Spleen (tissue), 7 donors: Measurements from ENCODE around the gene RFC4.

Experiments used
- POLR2A ChIP-seq, 3 donors: fragments of 450-650 bp; IDR thresholded peaks; one replicate each; pipeline ENCODE4 v1.5.1; 2017; ENCODE audit warnings: antibody characterized with exemption in 3 of 3, mild to moderate bottlenecking in 1 of 3
- POLR2AphosphoS5 ChIP-seq, 3 donors: sonication (generic); formaldehyde crosslinking; IDR thresholded peaks; one replicate each; pipeline ENCODE4 v1.5.1; 2017; ENCODE audit warnings: antibody characterized with exemption in 3 of 3
- TF ChIP-seq, protein P1 (sequence below), 11 experiments: fragments of 200-600 bp in 7 of 11; fragments of 450-650 bp in 4 of 11; sonication (generic) in 4 of 11; IDR thresholded peaks in 8 of 11; conservative IDR thresholded peaks in 3 of 11; 1 replicate in 7 of 11; 2 replicates in 4 of 11; pipeline versions ENCODE4 v1.4.0 to v1.8.0; 2016 to 2021; ENCODE audit warnings: antibody characterized with exemption in 11 of 11, inconsistent platforms in 4 of 11, mild to moderate bottlenecking in 1 of 11
- donor health status: DM: no; HTN: no; CAD: no; lungs with moderate emphysema.
- donor health status: DM: no; HTN: no; CAD: no.
- donor health status: DM: no; HTN: no; CAD: no.

DNA sequence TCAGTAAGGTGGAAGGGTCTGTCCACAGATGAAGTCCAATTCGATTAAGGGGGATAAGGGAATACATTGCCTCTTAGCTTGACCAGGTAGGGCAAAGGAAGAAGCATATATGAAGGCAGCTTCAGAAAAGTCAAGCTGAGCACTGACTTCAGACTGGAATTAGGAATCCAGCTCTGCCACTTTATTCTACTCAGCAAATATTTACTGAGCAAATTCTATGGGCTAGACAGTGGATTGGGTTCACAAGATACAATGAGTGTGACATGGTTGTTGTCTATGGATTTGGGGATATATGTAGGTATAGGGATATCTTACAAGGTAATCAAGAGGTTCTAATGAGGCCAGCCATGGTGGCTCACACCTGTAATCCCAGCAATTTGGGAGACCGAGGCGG, 36.8 kb upstream of the RFC4 start:
- TF ChIP-seq, protein P1, sequence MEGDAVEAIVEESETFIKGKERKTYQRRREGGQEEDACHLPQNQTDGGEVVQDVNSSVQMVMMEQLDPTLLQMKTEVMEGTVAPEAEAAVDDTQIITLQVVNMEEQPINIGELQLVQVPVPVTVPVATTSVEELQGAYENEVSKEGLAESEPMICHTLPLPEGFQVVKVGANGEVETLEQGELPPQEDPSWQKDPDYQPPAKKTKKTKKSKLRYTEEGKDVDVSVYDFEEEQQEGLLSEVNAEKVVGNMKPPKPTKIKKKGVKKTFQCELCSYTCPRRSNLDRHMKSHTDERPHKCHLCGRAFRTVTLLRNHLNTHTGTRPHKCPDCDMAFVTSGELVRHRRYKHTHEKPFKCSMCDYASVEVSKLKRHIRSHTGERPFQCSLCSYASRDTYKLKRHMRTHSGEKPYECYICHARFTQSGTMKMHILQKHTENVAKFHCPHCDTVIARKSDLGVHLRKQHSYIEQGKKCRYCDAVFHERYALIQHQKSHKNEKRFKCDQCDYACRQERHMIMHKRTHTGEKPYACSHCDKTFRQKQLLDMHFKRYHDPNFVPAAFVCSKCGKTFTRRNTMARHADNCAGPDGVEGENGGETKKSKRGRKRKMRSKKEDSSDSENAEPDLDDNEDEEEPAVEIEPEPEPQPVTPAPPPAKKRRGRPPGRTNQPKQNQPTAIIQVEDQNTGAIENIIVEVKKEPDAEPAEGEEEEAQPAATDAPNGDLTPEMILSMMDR (IDR thresholded peaks at IDR 0.05 in 8 of 11, conservative IDR thresholded peaks at IDR 0.05 in 3 of 11) = no peak
- TF ChIP-seq POLR2AphosphoS5 (IDR thresholded peaks at IDR 0.05) = no peak
- no peak for TF ChIP-seq POLR2A (IDR thresholded peaks at IDR 0.05)
